Islet of Langerhans (tissue), 1 donor: ENCODE measurements around the gene WDR72.
"Not testable (repeated sequence)": the region's sequence is repeated elsewhere in the genome, so short reads cannot be mapped to it uniquely, and the experiment has no call there.

ENCODE experiments used
- FAIRE-seq: peaks from one replicate; lab custom pipeline; 2011; peaks lifted over from hg19 to GRCh38; lab: Jason Lieb, UNC

The WDR72 gene

GRCh38 chr15:53589520-53590057, 169.9 kb downstream of the WDR72 start:
- FAIRE-seq, result no peak

GRCh38 chr15:53588773-53589172, 170.7 kb downstream of the WDR72 start:
- no peak for FAIRE-seq

- no peak for FAIRE-seq
Measured at GRCh38 chr15:53586799-53587198, 172.7 kb downstream of the WDR72 start.

GRCh38 chr15:53581513-53581912, 177.9 kb downstream of the WDR72 start:
- no peak for FAIRE-seq

GRCh38 chr15:53580366-53580765, 179.1 kb downstream of the WDR72 start:
- FAIRE-seq, result no peak

- no peak for FAIRE-seq
Measured at GRCh38 chr15:53576841-53577240, 182.6 kb downstream of the WDR72 start.

GRCh38 chr15:53573091-53573490, 186.4 kb downstream of the WDR72 start:
- no peak for FAIRE-seq

GRCh38 chr15:53569751-53570480, 189.5 kb downstream of the WDR72 start:
- FAIRE-seq, result no peak

- no peak for FAIRE-seq
Measured at GRCh38 chr15:53566912-53567311, 192.6 kb downstream of the WDR72 start.

- FAIRE-seq, result no peak
Measured at GRCh38 chr15:53565721-53566120, 193.7 kb downstream of the WDR72 start.

GRCh38 chr15:53564647-53565046, 194.8 kb downstream of the WDR72 start:
- FAIRE-seq, result no peak

GRCh38 chr15:53563627-53564026, 195.8 kb downstream of the WDR72 start:
- no peak for FAIRE-seq

- FAIRE-seq, result no peak
Measured at GRCh38 chr15:53559364-53560277, 199.8 kb downstream of the WDR72 start.

- no peak for FAIRE-seq
Measured at GRCh38 chr15:53558384-53558783, 201.1 kb downstream of the WDR72 start.

GRCh38 chr15:53555226-53555625, 204.2 kb downstream of the WDR72 start:
- FAIRE-seq, result no peak

GRCh38 chr15:53549697-53550305, 209.7 kb downstream of the WDR72 start:
- no peak for FAIRE-seq

GRCh38 chr15:53548236-53548635, 211.2 kb downstream of the WDR72 start:
- no peak for FAIRE-seq

GRCh38 chr15:53540626-53541300, 218.7 kb downstream of the WDR72 start:
- FAIRE-seq, result not testable (repeated sequence)

GRCh38 chr15:53539878-53540277, 219.6 kb downstream of the WDR72 start:
- FAIRE-seq, result no peak

- no peak for FAIRE-seq
Measured at GRCh38 chr15:53536479-53537120, 222.9 kb downstream of the WDR72 start.

- FAIRE-seq, result no peak
Measured at GRCh38 chr15:53535886-53536285, 223.6 kb downstream of the WDR72 start.
